ENCODE data around the gene SIL1.
A peak's percentile ranks its signal among the peaks of the same experiment; 100 is the strongest.
"Not testable (repeated sequence)": the region's sequence is repeated elsewhere in the genome, so short reads cannot be mapped to it uniquely, and the experiment has no call there.

The SIL1 gene

DNA sequence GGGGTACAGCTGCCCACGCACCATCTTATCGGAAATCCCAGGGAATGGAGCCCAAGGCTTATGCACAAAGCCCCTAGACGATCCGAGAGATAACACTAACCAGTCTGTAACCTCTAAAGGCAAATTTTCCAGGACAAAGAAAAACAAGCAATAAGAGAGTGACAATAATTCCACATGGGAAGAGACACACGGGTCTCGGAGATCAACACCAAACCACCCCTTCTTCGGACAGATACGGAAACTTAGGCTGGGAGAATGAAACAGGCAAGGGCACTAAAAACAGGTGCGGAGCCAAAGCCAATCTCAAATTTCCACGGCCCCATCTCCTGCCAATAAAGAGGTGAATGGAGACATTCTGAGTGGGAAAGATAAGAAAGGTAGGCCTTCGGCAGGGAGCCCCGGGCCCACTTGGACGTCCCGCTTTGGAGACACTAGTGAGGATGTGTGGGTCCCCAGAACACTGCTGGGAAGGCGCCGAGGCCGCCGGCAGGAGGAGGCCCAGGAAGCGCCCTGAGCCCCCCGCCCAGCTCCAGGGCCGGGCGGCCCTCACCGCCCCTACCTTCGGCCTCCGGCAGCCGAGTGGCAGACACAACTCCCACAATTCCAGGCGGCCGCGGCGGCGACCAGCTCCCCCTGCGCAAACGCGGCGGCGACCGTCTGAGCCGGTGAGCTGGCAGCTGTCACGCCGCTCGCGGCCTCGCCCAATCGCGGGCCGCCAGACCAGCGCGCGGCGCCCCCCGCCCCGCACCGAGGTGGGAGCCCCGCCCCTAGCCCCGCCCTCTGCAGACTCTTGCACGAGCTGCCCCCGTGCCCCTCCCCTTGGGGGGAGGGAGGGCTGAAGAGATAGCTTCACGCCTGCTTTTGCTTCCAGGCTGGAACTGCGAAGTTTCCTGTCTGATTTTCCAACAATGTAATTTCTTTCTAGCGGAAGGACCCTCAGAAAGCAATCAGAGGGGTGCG lies at the start of gene SIL1:
Gene SIL1, minus strand, starts transcription at position 659 of the 960 bp plus-strand sequence. CDS start 70,525 bp downstream, outside the sequence.
- DNase-seq (ENCODE audit: low spot score), result peak; percentile 99

DNA sequence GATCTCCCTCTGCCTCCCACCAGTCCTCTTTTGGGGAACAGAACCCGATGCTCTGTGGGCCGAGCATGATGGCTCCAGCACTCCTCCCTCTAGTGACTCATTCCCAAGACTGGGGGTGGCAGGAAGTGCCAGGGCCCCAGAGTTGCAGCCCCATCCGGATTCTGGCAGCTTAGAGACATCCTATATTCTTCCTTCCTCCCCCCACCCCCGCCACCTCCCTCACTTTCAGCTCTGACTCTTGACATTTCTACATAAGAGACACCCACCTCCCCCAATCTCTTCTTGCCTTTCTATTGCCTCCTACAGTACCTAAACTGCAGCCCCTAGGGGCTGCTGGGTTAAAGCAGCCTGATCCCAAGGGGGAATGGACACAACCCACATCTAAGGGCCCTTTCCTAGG lies 48.2 kb upstream of the SIL1 start:
- DNase-seq (ENCODE audit: low spot score), result no peak

DNA sequence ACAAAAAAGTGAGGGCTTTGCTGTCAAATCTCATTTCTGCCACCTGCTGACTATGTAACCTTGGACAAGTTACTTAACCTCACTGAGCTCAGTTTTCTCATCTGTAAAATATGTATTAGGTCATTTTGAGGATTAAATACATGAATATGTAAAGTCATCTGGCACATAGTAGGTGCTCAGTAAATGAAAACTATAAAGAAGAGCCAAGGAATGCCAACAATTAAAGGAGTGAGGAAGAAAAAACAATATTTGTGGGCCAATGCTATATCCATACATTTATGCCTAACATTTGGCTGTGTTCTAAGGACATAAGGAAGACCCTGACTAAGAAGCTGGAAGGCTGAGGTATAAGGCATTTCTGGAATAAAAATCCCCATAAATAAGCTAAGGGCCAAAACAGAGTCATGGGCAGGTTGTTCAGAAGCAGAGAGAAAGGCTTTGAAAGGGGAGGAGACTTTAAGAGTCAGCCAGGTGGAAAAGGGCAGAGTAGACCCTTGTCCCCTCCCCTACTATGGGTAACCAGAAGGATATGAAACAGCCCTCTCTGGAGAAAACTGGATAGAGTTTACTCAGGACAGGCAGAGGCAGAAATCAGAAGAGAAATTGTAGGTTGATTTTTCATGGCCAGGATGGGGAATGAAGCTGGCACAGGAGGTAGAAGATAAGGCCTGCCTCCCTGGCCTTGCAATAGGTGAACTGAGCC lies 47.6 kb upstream of the SIL1 start:
- DNase-seq (ENCODE audit: low spot score), result no peak

DNA sequence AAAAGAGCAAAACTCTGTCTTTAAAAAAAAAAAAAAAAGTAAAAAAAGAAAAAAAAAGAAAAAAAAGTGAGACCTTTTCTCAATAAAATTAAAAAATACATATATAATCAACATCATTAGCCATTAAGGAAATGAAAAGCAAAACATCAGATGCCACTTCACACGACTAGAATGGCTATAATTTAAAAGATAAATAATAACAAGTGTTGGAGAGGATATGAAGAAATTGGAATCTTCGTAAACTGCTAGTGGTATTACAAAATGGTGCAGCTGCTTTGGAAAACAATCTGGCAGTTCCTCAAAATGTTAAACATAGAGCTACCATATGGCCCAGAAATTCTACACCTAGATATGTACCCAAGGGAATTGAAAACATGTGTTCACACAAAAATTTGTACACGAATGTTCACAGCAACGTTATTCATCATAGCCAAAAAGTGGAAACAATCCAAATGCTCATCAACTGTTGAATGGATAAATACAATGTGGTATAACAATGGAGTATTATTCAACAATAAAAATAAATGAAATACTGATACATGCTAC lies 45.3 kb upstream of the SIL1 start:
- DNase-seq (ENCODE audit: low spot score), result no peak

DNA sequence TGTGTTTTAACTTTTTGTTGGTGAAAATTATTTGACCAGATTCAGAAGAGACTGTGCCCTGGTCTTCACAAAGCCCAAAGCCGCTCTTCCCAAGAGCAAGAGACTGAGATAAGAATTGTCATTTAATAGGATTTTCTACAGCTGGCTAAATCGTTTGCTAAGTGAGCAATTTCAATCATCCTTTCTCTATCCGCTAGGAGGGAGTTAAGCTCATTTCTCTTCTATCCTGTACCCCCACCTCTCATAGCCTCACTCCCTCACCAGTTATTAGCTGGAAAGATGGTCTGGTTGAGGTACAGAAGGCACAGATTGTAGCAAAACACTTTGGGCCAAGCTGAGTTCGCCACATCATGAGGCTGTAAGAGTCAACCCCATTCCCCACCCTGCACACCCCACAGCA lies 43.0 kb upstream of the SIL1 start:
- DNase-seq (ENCODE audit: low spot score), result peak; percentile 54

DNA sequence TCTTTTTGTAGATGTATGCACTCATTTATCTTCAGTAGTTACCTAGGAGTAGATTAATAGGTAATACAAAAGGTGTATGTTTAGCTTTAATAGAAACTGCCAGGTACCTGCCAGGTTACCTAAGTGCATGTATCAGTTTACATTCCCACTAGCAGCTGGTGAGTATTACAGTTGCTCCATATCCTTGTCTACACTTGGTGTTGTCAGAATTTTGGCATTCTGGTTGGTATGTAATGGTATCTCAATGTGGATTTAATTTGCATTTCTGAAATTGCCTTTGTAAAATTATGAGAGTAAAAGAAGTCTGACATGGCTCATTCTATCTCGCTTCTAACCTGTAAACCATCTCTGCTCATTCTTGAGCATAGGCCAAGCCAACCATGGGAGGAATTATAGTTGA lies 38.3 kb upstream of the SIL1 start:
- DNase-seq (ENCODE audit: low spot score), result no peak

DNA sequence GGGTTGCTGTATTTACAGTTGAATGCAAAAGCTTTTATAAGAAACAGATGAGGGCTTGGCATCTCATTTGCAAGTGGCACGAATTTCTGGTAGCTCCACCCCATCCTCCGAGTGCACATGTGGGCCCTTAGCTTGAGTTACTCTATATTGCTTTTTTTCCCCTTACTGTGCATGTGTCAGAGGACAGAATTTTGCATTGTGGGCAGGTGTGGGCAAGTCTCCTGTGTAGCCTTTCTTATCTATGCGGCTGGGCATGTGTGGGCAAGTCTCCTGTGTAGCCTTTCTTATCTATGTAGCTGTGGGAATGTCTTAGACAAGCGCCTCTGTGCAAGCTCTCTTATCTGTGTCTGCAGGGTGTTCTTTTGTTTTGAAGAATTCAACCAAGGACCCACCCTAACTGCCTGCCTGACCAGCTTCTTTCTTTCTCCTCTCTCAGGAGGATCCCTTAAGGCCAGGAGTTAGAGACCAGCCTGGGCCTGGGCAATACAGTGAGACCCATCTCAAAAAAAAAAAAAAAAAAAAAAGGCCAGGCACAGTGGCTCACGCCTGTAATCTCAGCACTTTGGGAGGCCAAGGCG lies 34.1 kb upstream of the SIL1 start:
- DNase-seq (ENCODE audit: low spot score), result no peak

DNA sequence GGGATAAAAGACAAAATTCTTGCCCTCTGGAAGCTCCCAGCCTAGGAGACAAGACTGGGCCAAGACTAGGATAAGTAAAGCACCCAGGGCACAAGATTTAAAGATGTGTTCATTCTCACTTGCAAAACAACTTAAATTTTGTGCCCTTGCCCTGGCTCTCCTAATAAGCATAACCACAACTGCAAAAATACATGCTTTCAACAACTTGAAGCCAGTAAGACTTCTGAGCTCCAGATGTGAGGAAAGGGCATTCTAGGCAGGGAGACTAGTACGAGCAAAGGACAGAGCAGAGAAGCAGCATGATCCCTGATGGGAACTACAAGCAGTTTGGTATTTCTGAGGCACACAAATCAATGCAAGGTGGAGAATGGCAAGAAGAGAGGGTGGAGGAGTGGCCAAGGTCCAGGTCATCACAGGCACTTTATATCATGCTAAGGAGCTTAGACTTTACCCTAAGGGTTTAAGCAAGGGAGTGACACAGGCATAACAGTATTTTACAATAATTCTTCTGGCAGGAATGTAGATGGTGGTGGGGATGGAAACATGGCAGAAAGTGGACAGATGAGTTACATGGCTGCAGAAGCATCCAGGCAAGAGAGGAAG lies 30.1 kb upstream of the SIL1 start:
- no peak for DNase-seq (ENCODE audit: low spot score)

DNA sequence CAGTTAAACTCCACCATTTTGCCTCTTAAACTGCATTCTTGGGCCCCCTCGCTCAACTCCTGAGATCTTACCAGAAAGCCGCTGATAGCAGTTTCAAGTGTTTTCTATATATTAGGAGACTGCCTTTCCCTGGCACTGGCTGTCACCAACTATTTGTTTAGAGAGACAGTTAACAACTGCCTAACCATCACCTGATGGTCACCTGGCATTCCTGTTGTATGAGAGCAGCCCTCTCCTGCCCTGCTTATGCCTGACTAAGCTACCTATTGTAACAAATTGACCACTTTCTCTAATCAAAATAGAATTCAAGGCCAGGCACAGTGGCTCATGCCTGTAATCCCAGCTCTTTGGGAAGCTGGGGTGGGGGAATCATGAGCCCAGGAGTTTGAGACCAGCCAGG lies 28.0 kb upstream of the SIL1 start:
- DNase-seq (ENCODE audit: low spot score), result no peak

DNA sequence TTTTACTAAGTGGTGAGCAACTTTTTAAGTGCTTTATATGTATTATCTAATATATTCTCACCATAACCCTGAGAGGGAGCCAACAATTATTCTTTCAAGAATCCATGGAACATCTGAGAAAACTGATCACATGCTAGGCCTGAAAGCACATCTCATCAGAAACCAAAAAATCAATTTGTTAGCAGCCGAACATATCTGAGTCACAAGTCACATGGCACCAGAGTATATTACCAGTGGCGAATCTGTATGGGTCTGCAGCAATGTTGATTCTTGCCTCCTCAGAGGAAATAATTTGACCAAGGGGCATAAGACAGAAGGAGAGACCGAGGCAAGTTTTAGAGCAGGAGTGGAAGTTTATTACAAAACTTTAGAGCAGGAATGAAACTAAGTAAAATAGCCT lies 25.3 kb upstream of the SIL1 start:
- DNase-seq (ENCODE audit: low spot score), result no peak

DNA sequence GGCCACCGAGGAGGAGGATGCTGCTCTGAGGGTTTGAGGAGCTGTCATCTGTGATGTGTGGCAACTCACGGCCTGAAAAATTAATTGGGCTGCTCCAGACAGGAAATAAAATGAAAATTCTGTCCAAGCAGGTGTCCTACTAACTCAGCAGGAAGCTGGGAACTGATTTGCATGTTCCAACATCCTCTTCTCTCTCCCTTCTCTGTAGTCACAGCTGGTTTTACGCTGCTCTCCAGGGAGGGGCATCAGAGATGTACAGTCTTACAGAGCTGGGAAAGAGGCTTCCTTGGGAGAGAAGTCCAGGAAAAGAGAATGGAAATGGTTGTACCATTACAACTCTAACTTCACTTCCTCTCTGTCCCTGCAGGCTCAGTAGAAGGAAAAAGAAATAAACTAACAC lies 24.2 kb upstream of the SIL1 start:
- DNase-seq (ENCODE audit: low spot score), result no peak

DNA sequence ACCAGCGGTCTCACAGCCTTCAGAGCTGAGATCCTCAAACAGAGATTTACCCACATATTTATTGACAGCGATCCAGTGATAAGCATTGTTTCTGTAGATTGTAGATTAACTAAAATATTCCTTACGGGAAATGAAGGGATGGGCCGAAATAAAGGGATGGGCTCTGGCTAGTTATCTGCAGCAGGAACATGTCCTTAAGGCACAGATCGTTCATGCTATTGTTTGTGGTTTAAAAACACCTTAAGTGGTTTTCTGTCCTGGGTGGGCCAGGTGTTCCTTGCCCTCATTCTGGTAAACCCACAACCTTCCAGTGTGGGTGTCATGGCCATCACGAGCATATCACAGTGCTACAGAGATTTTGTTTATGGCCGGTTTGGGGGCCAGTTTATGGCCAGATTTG lies 19.9 kb upstream of the SIL1 start:
- not testable (repeated sequence) for DNase-seq (ENCODE audit: low spot score)

DNA sequence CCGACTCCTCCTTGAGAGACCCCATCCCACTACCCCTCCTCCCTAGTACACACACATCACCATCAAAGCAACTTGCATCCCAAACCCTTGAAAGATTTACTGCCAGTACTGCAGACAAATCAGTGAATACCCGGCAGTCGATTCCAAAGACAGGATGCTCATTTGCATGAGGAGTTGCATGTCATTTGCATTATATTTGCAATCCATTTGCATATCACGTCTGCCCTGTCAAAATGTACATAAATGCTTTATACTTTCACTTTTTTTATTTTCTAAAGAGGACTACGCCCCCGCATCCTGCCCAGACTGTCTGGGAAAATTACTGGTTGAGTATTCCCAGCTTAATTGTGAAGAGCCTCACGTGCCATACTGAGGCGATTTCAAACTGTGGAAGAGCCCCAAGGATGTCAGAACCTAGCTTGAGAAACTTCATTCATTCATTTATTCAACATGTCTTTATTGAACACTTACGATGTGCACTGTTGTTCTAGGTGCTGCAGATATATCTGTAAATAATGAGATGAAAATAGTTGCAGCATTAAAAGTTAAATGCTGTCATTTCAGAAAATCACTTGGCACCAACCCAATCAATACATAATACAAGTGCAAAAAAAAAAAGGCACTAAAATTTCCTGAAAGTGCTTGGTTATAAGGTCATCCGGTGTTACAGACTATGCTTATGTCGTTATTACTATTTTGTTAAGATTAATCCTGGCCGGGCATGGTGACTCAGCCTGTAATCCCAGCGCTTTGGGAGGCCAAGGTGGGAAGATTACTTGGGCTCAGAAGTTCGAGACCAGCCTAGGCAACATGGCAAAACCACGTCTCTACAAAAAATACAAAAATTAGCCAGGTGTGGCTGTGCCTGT lies 17.2 kb upstream of the SIL1 start:
- DNase-seq (ENCODE audit: low spot score), result no peak

DNA sequence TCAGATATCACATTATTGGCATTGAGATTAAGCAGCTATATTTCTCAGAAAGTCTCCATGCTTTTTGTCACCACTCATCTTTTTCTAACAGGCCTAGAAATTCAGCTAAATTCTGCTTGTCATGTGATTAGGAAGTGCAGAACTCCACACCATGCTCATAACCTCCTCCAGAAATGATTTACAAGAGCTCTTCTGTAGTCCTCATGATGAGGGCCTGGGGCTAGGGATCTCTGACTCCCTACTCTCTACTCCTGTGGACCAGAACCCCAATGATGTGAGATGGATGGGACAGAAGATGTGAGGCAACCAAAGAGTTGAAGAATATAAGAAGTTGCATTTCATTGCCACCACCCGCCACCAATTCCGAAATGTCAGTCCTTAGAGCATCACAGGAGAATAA lies 16.5 kb upstream of the SIL1 start:
- no peak for DNase-seq (ENCODE audit: low spot score)

DNA sequence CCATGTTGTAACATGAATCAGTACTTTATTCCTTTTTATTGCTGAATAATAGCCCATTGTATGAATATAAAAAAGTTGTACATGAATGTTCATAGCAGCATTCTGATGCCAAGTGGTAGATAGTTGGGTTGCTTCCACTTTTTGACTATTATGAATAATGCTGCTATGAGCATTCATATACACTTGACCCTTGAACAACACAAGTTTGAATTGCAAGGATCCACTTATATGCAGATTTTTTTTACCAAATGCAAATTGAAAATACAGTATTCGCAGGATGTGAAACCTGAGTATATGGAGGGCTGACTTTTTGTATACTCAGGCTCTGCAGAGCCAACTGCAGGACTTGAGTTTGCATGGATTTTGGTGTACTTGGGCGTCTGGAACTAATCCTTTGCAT lies 14.7 kb upstream of the SIL1 start:
- no peak for DNase-seq (ENCODE audit: low spot score)

DNA sequence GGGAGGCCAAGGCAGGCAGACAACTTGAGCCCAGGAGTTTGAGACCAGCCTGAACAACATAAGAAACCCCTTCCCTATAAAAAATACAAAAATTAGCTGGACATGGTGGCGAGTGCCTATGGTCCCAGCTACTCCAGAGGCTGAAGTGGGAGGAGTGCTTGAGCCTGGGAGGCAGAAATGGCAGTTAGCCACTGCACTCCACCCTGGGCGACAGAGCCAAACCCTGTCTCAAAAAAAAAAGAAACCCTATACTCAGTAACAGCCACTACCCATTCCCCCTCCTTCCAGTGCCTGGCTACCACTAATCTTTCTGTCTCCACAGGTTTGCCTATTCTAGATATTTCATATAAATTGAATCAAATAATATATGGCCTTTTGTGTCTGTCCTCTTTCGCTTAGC lies 14.3 kb upstream of the SIL1 start:
- DNase-seq (ENCODE audit: low spot score), result no peak

DNA sequence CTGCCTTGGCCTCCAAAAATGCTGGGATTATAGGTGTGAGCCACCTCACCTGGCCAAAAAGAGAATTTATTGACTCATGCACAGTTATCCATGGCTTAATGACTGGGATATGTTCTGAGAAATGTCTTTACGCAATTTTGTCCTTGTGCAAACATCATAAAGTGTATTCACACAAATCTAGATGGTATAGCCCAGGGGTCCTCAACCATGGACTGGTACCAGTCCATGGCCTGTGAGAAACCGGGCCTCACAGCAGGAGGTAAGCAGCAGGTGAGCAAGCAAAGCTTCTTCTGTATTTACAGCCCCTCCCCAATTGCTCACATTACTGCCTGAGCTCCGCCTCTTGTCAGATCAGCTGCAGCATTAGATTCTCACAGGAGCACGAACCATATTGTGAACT lies 12.4 kb upstream of the SIL1 start:
- DNase-seq (ENCODE audit: low spot score), result no peak

DNA sequence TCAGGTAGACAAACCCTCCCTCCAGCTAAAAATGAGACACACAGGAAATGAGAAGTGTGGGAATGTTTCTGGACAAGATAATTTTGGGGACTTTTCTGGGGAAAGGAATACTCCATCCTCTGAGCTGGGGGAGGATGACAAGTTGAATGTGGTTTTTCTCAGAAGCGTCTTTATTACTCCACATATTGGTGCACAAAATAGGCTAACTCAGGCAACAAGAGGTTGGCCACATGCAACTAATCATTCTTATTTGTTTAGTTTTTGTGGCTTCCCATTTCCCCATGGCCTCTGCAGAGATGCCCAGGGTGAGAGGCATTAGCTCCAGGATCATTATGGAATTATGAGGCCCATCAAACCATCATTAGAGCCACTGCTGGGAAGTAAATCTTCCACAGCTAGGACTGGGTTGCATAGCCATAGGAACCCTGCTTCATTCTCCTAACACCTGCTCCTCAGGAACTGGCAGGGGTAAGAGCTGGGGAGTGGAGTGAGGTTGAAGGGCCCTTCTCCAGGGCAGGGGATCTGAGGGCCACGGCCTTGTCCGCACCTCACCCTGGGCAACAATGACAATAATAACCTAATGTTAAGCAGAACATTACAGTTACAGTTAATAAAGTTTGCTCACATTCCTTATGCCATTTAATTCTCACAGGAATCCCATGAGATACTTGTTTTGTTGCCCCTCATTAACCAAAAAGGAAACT lies 9.3 kb upstream of the SIL1 start:
- DNase-seq (ENCODE audit: low spot score), result no peak

DNA sequence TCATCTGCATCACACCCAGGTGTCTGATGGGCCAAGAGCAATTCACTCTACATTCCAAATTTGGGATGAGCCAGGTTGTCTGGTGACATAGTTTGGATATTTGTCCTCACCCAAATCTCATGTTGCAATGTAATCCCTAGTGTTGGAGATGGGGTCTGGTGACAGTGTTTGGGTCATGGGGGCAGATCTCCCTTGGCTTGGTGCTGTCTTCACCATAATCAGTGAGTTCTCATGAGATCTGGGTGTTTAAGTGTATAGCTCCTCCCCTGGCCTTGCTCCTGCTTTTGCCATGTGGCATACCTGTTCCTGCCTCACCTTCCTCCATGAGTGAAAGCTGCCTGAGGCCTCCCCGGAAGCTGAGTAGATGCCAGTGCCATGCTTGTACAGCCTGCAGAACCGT lies 7.4 kb upstream of the SIL1 start:
- no peak for DNase-seq (ENCODE audit: low spot score)

DNA sequence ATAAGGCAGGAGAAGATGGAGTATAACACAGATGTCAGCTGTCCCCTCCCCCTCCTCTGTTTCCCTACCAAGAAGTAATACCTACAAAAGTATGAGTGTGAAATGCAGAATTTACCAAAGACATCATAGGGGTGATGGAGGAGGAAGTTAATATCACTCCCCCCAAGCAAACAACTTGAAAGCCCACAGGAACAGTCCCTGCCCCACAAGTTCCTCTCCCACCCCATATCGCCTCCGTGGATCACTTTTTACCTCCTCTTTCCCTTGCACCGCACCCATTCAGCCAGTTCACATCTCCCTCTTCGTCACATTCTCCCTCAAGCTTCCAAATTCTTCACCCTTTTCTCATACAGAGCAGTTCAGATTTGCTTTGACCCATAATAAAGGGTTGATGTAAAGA lies 7.0 kb upstream of the SIL1 start:
- DNase-seq (ENCODE audit: low spot score), result no peak

DNA sequence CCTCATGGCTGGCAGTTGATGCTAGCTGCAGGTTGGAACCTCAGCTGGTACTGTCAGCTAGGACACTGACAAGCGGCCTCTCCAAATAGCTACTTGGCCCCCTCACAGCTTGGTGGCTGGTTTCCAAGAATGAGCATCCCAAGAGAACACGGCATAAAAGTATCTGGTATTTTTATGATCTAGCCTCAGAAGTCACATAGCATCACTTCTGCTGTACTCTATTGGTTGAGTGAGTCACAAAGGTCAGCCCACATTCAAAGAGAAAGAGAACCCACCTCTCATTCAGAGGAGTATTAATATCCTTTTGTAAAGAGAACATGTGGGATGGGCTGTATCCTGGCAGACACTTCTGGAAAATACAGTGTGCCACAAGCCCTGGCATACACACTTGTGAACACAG lies 6.0 kb upstream of the SIL1 start:
- DNase-seq (ENCODE audit: low spot score), result no peak
